OCI-LY3 (cell line): ENCODE results near the gene UGT1A5.

Experiments
- EZH2phosphoT487 ChIP-seq: fragments of 200-600 bp; shearing (Covaris generic); IDR thresholded peaks from 2 replicates; pipeline ENCODE4 v1.6.1; 2018; ENCODE audit warnings: antibody characterized with exemption, mixed run types, low read depth
- TF ChIP-seq, protein P1 (sequence below): fragments of 200-600, 300-600 bp; sonication (generic); IDR thresholded peaks from 2 replicates; pipeline ENCODE4 v1.5.1; 2014; ENCODE audit warnings: antibody characterized with exemption, low read length, low read depth

- TF ChIP-seq, protein P1, sequence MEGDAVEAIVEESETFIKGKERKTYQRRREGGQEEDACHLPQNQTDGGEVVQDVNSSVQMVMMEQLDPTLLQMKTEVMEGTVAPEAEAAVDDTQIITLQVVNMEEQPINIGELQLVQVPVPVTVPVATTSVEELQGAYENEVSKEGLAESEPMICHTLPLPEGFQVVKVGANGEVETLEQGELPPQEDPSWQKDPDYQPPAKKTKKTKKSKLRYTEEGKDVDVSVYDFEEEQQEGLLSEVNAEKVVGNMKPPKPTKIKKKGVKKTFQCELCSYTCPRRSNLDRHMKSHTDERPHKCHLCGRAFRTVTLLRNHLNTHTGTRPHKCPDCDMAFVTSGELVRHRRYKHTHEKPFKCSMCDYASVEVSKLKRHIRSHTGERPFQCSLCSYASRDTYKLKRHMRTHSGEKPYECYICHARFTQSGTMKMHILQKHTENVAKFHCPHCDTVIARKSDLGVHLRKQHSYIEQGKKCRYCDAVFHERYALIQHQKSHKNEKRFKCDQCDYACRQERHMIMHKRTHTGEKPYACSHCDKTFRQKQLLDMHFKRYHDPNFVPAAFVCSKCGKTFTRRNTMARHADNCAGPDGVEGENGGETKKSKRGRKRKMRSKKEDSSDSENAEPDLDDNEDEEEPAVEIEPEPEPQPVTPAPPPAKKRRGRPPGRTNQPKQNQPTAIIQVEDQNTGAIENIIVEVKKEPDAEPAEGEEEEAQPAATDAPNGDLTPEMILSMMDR = no peak
- no peak for TF ChIP-seq EZH2phosphoT487
Measured at GRCh38 chr2:233815861-233816260, 103.2 kb downstream of the UGT1A5 start.
